ENCODE results near the gene PLIN3. TPM values are rescaled to one million over a fixed set of nuclear protein-coding genes. Genes with fewer than 3 reads are reported as not detected.

The PLIN3 gene
- polyA plus RNA-seq, 4 donors = 77.3 to 190 (median 145) TPM

DNA sequence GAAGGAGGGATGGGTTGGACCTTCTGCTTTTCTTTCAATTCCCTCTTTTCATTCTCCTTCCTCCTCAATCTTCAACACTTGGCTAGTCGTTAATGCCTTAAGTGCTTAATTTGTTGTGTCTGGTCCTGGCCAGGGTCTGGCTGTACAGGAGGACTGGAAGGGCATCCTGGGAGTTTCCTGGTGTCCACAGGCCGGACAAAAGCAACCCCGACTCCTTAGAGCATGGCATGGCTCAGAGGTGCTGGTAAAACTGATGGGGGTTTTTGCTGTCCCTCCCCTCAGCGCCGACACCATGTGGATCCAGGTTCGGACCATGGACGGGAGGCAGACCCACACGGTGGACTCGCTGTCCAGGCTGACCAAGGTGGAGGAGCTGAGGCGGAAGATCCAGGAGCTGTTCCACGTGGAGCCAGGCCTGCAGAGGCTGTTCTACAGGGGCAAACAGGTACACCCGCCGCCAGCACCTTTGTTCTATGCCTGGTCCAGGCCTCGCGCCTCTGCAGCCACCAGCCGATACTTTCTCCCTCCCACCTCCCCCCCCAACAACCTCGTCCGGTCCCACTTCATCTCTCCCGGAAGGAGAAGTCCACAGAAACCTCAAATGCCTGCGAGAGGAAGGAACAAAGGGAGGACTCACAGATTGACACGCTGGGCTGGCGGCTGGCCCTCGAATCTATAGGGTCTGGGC, 43.3 kb upstream of the PLIN3 start:
- peak; percentile 18 to 39 for DNase-seq

DNA sequence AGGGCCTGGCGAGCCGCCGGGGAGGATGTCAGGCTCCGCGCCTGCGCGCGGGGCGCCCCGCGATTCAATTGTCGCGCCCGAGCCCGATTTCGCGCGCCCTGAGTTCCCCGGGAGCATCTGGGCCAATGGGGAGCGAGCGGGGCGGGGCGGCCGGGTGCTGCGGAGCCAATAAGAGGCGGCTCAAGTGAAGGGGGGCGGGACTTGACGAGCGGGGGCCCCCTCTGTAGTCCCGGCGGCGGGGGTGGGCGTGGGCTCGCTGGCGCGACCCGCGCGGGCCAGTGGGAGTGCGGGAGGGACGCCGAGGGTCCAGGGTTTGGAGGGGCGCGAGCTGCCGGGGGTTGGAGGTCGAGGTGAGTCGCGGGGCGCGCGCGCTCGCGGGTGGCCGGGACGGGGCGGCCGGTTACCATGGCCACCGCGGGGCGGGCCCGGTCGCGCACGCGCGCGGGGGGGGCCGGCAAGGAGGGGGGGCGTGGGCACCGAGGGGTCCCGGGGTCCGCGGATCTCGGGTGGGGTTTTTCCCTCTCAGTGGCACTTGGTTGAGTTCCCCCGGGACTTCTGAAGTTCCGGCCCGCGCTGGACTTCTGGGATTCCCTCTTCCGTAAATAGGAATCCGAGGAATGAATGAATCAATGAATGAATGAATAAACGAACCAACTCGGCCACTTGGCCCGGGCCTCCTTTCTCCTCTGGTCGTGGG, 42.6 kb upstream of the PLIN3 start:
- Histone ChIP-seq H3K27me3 (ENCODE audit: control insufficient read depth in 3 of 3, insufficient read depth in 3 of 3, low read length in 3 of 3) (no peaks in the 10 kb centered on the region), H3K4me3 (ENCODE audit: low read depth in 1 of 3, low read length in 3 of 3) (peak overlapping the region; percentile 51 to 71 (median 61)), H3K9me3 (ENCODE audit: control insufficient read depth in 2 of 2, insufficient read depth in 1 of 2, low read depth in 1 of 2, low read length in 1 of 2) (no peaks in the 10 kb centered on the region), H3K4me1 (ENCODE audit: control insufficient read depth in 3 of 3, insufficient read depth in 2 of 3, low read depth in 1 of 3, low read length in 2 of 3) (peaks cover 0 to 24% (median 2%) of the 10 kb centered on the region in 3 donors), H3K36me3 (ENCODE audit: control insufficient read depth in 3 of 3, insufficient read depth in 2 of 3, low read depth in 1 of 3, low read length in 3 of 3) (peaks cover 0 to 18% (median 0%) of the 10 kb centered on the region in 3 donors), H3K27ac (ENCODE audit: low read depth in 1 of 3, low read length in 2 of 3) (peak overlapping the region in 1 of 3 donors; percentile 2)
- 0 to 1% (median 0%) methylated on average over 48 to 85 of the region's 85 CpGs for whole genome bisulfite sequencing, 3 donors
- FAIRE-seq = no peak
- peak; percentile 92 to 96 for DNase-seq

More for the DNA sequence above, 43.3 kb upstream of the PLIN3 start:
- H3K4me3 ChIP-seq (ENCODE audit: low read depth in 1 of 3, low read length in 3 of 3) = peak overlapping the region in 2 of 3 donors; percentile 51 to 71
- no peaks in the 10 kb centered on the region for H3K9me3 ChIP-seq (ENCODE audit: control insufficient read depth in 2 of 2, insufficient read depth in 1 of 2, low read depth in 1 of 2, low read length in 1 of 2)
- FAIRE-seq = no peak
- peaks cover 0 to 24% (median 2%) of the 10 kb centered on the region in 3 donors for H3K4me1 ChIP-seq (ENCODE audit: control insufficient read depth in 3 of 3, insufficient read depth in 2 of 3, low read depth in 1 of 3, low read length in 2 of 3)
- WGBS, 3 donors = 18 to 30% (median 22%) methylated on average over 23 of the region's 23 CpGs
- no peaks in the 10 kb centered on the region for H3K27me3 ChIP-seq (ENCODE audit: control insufficient read depth in 3 of 3, insufficient read depth in 3 of 3, low read length in 3 of 3)
- H3K27ac ChIP-seq (ENCODE audit: low read depth in 1 of 3, low read length in 2 of 3) = peak overlapping the region in 1 of 3 donors; percentile 52
- peaks cover 0 to 18% (median 0%) of the 10 kb centered on the region in 3 donors for H3K36me3 ChIP-seq (ENCODE audit: control insufficient read depth in 3 of 3, insufficient read depth in 2 of 3, low read depth in 1 of 3, low read length in 3 of 3)

DNA sequence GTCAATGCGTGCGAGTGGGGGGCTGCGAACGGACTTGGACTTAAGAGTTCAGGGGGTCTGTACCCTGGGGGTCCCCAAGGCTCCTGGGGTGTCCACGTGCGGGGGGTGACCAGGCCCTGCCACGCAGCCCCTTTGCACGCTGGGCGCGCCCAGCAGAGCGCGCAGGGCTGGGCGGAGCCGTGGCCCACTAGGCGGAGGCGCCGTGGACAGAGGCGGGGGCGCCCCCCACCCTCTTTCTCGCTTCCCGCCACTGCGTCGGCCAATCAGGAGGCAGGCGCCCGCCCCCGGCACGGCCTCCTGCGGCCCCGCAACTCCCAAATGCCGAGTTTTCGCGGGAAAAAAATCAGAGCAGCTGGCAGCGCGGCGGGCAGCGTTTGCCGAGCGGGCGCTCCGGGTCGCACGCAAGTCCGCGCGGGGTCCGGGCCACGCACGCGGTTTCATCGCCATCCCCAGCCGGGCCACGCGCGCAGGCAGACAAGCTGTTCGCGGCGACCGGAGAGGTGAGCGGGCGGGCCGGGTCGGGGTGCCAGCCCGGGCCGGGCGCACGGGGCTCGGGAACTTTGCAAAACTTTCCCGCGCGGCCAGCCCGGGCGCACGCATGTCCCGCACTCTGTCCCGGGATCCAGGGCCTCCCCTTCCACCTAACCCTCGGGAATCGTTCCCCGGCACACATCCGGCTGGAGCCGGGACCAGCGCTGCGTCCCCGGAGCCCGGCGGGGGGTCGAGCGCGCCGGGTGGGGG, 41.9 kb upstream of the PLIN3 start, which contains the start of gene UHRF1:
Gene UHRF1 (plus strand): TSS at position 346 of the 741 bp plus-strand sequence. CDS start 1,385 bp downstream, outside the sequence.
- Histone ChIP-seq H3K27me3 (ENCODE audit: control insufficient read depth in 3 of 3, insufficient read depth in 3 of 3, low read length in 3 of 3) (no peaks in the 10 kb centered on the region), H3K4me3 (ENCODE audit: low read depth in 1 of 3, low read length in 3 of 3) (peak within 1 kb of the TSS; percentile 51 to 71 (median 61)), H3K9me3 (ENCODE audit: control insufficient read depth in 2 of 2, insufficient read depth in 1 of 2, low read depth in 1 of 2, low read length in 1 of 2) (no peaks in the 10 kb centered on the region), H3K36me3 (ENCODE audit: control insufficient read depth in 3 of 3, insufficient read depth in 2 of 3, low read depth in 1 of 3, low read length in 3 of 3) (peaks cover 0 to 11% (median 0%) of the 10 kb centered on the region in 3 donors), H3K27ac (ENCODE audit: low read depth in 1 of 3, low read length in 2 of 3) (peak within 1 kb of the TSS in 1 of 3 donors; percentile 34), H3K4me1 (ENCODE audit: control insufficient read depth in 3 of 3, insufficient read depth in 2 of 3, low read depth in 1 of 3, low read length in 2 of 3) (peaks cover 0 to 24% (median 2%) of the 10 kb centered on the region in 3 donors)
- peak in 1 of 2 donors; percentile 11 for DNase-seq
- no peak for FAIRE-seq
- WGBS, 3 donors = 2 to 5% (median 3%) methylated on average over 48 to 89 of the region's 89 CpGs

DNA sequence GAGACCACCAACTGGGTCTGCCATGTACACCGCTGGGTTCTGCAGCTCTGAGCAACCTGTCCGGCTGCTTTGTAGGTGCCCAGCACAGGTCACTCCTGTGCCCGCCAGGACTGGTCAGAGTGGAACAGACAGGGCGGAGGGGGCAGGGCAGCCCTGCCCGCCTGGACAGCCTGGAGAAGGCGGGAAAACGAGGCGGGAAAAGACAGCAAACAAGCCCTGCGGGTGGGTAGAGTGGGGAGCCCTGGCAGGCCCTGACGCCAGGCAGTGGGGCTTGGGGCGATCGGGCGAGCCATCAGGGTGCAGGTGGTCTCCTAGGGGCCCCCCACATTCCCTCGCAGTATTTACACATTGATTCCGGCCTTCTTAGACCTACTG, 41.3 kb upstream of the PLIN3 start:
- Histone ChIP-seq H3K9me3 (ENCODE audit: control insufficient read depth in 2 of 2, insufficient read depth in 1 of 2, low read depth in 1 of 2, low read length in 1 of 2) (no peaks in the 10 kb centered on the region), H3K4me1 (ENCODE audit: control insufficient read depth in 3 of 3, insufficient read depth in 2 of 3, low read depth in 1 of 3, low read length in 2 of 3) (peaks cover 0 to 24% (median 2%) of the 10 kb centered on the region in 3 donors), H3K27me3 (ENCODE audit: control insufficient read depth in 3 of 3, insufficient read depth in 3 of 3, low read length in 3 of 3) (no peaks in the 10 kb centered on the region), H3K4me3 (ENCODE audit: low read depth in 1 of 3, low read length in 3 of 3) (no peak overlapping the region), H3K27ac (ENCODE audit: low read depth in 1 of 3, low read length in 2 of 3) (peak overlapping the region in 1 of 3 donors; percentile 34), H3K36me3 (ENCODE audit: control insufficient read depth in 3 of 3, insufficient read depth in 2 of 3, low read depth in 1 of 3, low read length in 3 of 3) (peaks cover 0 to 7% (median 0%) of the 10 kb centered on the region in 3 donors)
- no peak for FAIRE-seq
- WGBS, 3 donors = 73 to 76% (median 74%) methylated on average over 13 to 15 of the region's 15 CpGs
- no peak for DNase-seq

DNA sequence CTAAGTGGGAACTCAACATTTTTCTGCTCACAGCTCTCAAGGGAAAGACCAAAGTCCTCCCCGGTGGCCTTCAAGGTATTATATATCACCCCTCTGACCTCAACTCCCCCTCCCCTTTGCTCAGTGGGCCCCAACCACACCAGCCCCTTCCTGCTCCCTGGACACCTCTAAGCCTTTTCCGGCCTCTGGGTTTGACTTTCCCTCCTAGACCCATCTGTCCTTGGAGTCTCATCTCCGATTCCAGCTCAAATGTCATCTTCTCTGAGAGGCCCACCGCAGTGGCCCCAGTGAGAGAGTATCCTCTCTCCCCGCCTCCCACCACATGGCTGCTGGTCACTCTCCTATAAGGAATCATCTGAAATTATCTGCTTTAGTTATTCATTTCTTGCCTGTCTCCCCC, 40.9 kb upstream of the PLIN3 start:
- peak in 1 of 2 donors; percentile 60 for DNase-seq
- peaks cover 0 to 7% (median 0%) of the 10 kb centered on the region in 3 donors for H3K36me3 ChIP-seq (ENCODE audit: control insufficient read depth in 3 of 3, insufficient read depth in 2 of 3, low read depth in 1 of 3, low read length in 3 of 3)
- no peak for FAIRE-seq
- no peaks in the 10 kb centered on the region for H3K27me3 ChIP-seq (ENCODE audit: control insufficient read depth in 3 of 3, insufficient read depth in 3 of 3, low read length in 3 of 3)
- peaks cover 0 to 24% (median 2%) of the 10 kb centered on the region in 3 donors for H3K4me1 ChIP-seq (ENCODE audit: control insufficient read depth in 3 of 3, insufficient read depth in 2 of 3, low read depth in 1 of 3, low read length in 2 of 3)
- 71 to 85% (median 82%) methylated on average over 5 of the region's 5 CpGs for WGBS, 3 donors
- peak overlapping the region in 1 of 3 donors; percentile 34 for H3K27ac ChIP-seq (ENCODE audit: low read depth in 1 of 3, low read length in 2 of 3)
- H3K4me3 ChIP-seq (ENCODE audit: low read depth in 1 of 3, low read length in 3 of 3) = no peak overlapping the region
- H3K9me3 ChIP-seq (ENCODE audit: control insufficient read depth in 2 of 2, insufficient read depth in 1 of 2, low read depth in 1 of 2, low read length in 1 of 2) = no peaks in the 10 kb centered on the region

DNA sequence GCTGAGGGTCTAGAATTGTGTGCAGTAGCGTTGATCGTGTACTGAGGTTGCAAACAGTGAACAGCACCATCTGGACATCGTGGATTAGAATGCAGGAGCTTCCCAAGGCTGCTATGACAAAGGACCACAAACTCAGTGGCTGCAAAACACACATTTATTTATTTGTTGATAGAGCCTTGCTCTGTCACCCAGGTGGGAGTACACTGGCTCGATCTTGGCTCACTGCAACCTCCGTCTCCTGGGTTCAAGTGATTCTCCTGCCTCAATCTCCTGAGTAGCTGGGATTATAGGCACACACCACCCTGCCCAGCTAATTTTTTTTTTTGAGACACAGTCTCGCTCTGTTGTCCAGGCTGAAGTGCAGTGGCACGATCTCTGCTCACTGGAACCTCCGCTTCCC, 39.5 kb upstream of the PLIN3 start:
- H3K36me3 ChIP-seq (ENCODE audit: control insufficient read depth in 3 of 3, insufficient read depth in 2 of 3, low read depth in 1 of 3, low read length in 3 of 3) = peaks cover 0 to 7% (median 0%) of the 10 kb centered on the region in 3 donors
- DNase-seq (no peak), FAIRE-seq (no peak)
- no peak overlapping the region for H3K4me3 ChIP-seq (ENCODE audit: low read depth in 1 of 3, low read length in 3 of 3)
- no peaks in the 10 kb centered on the region for H3K9me3 ChIP-seq (ENCODE audit: control insufficient read depth in 2 of 2, insufficient read depth in 1 of 2, low read depth in 1 of 2, low read length in 1 of 2)
- H3K27me3 ChIP-seq (ENCODE audit: control insufficient read depth in 3 of 3, insufficient read depth in 3 of 3, low read length in 3 of 3) = no peaks in the 10 kb centered on the region
- no peak overlapping the region for H3K27ac ChIP-seq (ENCODE audit: low read depth in 1 of 3, low read length in 2 of 3)
- WGBS, 3 donors = 84 to 95% (median 90%) methylated on average over 8 of the region's 8 CpGs
- peaks cover 0 to 24% (median 2%) of the 10 kb centered on the region in 3 donors for H3K4me1 ChIP-seq (ENCODE audit: control insufficient read depth in 3 of 3, insufficient read depth in 2 of 3, low read depth in 1 of 3, low read length in 2 of 3)

DNA sequence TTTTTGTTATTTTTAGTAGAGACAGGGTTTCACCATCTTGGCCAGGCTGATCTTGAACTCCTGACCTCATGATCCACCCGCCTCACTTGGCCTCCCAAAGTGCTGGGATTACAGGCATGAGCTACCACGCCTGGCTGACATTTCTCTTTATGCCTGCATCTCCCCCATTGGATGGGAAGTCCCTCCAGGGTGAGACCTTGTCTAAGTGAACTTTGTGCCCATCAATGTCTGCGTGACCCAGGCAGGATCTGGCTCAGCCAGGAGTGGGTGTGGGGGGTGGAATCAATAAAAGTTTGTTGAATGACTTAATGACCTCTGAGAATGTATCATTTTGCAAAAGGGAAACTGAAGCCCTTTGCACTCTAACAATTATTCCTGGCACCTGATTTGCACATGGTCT, 37.0 kb upstream of the PLIN3 start:
- FAIRE-seq = no peak
- Histone ChIP-seq H3K36me3 (ENCODE audit: control insufficient read depth in 3 of 3, insufficient read depth in 2 of 3, low read depth in 1 of 3, low read length in 3 of 3) (no peaks in the 10 kb centered on the region), H3K27ac (ENCODE audit: low read depth in 1 of 3, low read length in 2 of 3) (no peak overlapping the region), H3K4me1 (ENCODE audit: control insufficient read depth in 3 of 3, insufficient read depth in 2 of 3, low read depth in 1 of 3, low read length in 2 of 3) (peaks cover 0 to 12% (median 0%) of the 10 kb centered on the region in 3 donors), H3K27me3 (ENCODE audit: control insufficient read depth in 3 of 3, insufficient read depth in 3 of 3, low read length in 3 of 3) (no peaks in the 10 kb centered on the region), H3K9me3 (ENCODE audit: control insufficient read depth in 2 of 2, insufficient read depth in 1 of 2, low read depth in 1 of 2, low read length in 1 of 2) (no peaks in the 10 kb centered on the region), H3K4me3 (ENCODE audit: low read depth in 1 of 3, low read length in 3 of 3) (no peak overlapping the region)
- WGBS, 3 donors = 20 to 65% (median 46%) methylated on average over 3 of the region's 3 CpGs
- peak in 1 of 2 donors; percentile 24 for DNase-seq

DNA sequence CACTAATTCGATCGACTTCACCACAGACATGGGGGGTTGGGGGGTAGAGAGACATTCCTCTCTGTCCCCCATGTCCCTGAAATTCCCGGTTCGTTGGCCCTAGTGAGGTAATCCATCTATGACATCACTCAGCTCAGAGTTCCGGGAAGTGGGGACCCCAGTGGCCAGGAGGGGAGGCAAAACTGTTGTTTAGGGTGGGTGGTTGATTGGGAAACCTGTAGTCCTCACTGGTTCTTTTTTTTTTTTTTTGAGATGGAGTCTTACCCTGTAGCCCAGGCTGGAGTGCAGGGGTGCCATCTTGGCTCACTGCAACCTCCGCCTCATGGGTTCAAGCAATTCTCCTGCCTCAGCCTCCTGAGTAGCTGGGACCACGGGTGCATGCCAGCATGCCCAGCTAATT, 35.3 kb upstream of the PLIN3 start, which contains the start of gene ARRDC5:
Gene ARRDC5 (minus strand): TSS at position 101 of the 400 bp plus-strand sequence. CDS start 71 bp downstream, at position 30.
- no peak for FAIRE-seq
- WGBS, 3 donors = 78 to 85% (median 82%) methylated on average over 7 of the region's 7 CpGs
- H3K27ac ChIP-seq (ENCODE audit: low read depth in 1 of 3, low read length in 2 of 3) = no peak within 1 kb of the TSS
- no peak for DNase-seq
- H3K9me3 ChIP-seq (ENCODE audit: control insufficient read depth in 2 of 2, insufficient read depth in 1 of 2, low read depth in 1 of 2, low read length in 1 of 2) = no peaks in the 10 kb centered on the region
- H3K27me3 ChIP-seq (ENCODE audit: control insufficient read depth in 3 of 3, insufficient read depth in 3 of 3, low read length in 3 of 3) = no peaks in the 10 kb centered on the region
- no peak within 1 kb of the TSS for H3K4me3 ChIP-seq (ENCODE audit: low read depth in 1 of 3, low read length in 3 of 3)
- H3K4me1 ChIP-seq (ENCODE audit: control insufficient read depth in 3 of 3, insufficient read depth in 2 of 3, low read depth in 1 of 3, low read length in 2 of 3) = no peaks in the 10 kb centered on the region
- no peaks in the 10 kb centered on the region for H3K36me3 ChIP-seq (ENCODE audit: control insufficient read depth in 3 of 3, insufficient read depth in 2 of 3, low read depth in 1 of 3, low read length in 3 of 3)

Data from small intestine (tissue), 7 donors.